Activated CD8-positive, alpha-beta memory T cell treated with anti-CD3 and anti-CD28 coated beads, Interleukin-2, amount 50 U/mL, for 4 hours (primary cell): Measurements from ENCODE around the gene RND1.
A peak's percentile ranks its signal among the peaks of the same experiment; 100 is the strongest.
"Not testable (repeated sequence)": the region's sequence is repeated elsewhere in the genome, so short reads cannot be mapped to it uniquely, and the experiment has no call there.

ENCODE experiments used
- DNase-seq: peaks from one replicate; pipeline ENCODE4 v3.0.0-alpha.2; 2020

RND1 gene

DNA sequence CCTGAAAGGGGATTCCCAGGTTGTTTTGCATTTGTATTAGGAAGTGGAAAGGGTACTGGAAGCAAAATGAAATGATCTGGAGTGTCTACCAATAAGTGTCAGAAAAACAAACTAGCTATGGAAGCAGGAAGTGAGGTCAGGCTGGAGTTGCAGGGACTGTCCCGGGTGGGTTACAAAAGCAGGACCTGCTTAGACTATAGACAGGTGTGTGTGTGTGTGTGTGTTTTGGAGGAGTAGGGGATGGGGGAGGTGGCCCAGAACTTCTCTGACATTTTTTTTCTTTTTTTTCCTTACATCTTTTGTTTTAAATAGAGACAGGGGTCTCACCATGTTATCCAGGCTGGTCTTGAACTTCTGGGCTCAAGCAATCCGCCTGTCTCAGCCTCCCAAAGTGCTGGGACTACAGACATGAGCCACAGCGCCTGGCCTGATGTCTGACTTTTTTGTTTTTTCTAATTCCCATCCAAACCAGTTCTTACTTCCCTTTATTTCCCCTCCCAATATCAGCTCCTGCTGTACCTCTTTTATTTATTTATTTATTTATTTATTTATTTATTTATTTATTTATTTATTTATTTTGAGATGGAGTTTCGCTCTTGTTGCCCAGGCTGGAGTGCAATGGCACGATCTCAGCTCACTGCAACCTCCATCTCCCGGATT is 512 bp upstream of the RND1 start:
- DNase-seq, result no peak

DNA sequence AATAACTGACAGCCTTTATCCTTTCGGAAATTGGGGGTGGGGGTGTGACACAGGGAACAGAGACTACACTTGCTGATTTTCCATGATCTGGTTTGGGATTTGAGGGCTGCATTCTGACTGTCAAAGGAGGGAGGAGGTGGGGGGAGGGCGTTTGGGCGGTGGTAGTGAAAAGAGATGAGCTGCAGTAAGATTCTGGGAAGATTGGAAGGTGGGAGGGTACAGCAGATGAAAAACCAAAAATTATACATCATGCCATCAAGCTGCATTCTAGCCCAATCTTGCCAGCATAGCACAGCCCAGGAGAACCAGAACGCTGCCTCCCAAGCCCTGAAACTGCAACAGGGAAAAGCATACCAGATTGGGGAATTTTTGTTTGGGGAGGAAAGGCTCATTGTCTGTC is 2.4 kb downstream of the RND1 start:
- DNase-seq, result no peak

DNA sequence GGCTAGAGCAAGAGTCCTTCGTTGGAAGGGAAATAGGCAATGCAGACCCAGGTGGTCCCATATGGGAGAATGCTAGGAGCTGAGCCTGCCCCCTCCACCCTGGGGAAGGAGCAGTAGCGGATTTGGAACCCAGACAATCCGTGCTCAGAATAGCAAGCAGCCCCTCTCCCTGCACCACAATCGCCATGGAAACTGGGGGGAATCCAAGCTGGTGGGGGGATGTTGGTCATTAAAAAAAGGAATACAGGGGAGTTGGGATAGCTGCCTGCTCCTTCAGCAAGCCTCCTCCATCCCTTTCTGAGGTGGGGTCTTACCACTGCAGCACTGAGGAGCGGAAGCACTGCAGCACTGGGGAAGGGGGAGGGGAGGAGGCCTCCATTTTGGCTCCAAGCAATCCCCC is 2.9 kb downstream of the RND1 start:
- no peak for DNase-seq

DNA sequence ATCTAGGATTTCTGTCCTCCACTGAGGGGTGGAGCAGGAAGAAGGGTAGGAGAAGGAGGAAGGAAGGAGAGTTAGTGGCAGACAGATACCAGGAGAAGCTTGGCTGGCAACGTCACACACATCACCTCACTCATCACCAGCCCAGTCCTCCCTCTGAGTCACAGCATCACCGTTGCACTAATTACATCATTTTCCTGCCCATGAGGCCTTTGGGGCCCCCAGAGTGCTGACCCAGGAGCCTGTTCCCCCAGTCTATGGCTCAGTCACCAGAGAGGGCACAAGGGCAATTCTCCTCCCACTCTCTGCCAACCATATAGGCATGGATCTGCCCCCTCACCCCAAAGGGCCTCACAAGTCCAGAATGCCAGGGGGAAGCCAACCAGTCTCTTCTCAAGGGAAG is 4.6 kb downstream of the RND1 start:
- no peak for DNase-seq

DNA sequence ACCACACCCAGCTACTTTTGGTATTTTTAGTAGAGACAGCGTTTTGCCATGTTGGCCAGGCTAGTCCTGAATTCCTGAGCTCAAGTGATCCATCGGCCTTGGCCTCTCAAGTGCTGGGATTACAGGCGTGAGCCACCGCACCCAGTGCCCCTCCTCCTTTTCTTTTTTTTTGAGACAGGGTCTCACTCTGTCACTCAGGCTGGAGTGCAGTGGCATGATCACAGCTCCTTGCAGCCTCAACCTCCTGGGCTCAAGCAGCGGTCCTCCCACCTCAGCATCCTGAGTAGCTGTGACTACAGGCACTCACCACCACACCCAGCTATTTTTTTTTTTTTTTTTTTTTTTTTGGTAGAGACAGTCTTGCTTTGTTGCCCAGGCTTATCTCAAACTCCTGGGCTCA is 5.4 kb downstream of the RND1 start:
- not testable (repeated sequence) for DNase-seq

DNA sequence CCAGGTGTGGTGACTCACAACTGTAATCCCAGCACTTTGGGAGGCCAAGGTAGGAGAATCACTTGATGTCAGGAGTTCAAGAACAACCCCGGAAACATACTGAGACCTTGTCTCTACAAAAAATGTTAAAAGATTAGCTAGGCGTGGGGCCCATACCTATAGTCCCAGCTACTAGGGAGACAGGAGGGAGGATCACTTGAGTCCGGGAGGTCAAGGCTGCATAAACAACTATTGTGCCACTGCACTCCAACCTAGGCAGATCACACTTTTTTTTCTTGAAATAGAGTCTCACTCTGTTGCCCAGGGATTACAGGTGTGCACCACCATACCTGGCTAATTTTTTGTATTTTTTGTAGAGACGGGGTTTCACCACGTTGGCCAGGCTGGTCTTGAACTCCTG is 6.1 kb downstream of the RND1 start:
- DNase-seq, result no peak

DNA sequence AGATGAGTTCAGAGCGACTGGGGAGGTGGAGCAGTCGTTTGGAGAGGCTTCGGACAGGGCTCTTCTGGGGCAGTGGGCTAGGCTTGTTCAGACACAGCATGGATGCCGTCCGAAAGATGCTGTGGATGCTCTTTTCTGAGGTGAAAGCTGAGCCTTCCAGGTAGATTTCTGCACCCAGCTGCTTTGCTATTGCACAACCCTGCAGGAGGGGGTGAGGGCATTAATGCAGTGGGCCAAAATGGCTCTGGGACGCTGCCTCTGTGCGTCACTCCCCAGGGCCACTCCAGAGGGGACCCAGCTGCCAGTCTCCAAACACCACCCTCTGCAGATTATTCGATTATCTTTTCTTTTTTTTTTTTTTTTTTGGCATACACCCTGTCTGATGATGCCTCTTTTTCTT is 7.6 kb downstream of the RND1 start:
- no peak for DNase-seq

DNA sequence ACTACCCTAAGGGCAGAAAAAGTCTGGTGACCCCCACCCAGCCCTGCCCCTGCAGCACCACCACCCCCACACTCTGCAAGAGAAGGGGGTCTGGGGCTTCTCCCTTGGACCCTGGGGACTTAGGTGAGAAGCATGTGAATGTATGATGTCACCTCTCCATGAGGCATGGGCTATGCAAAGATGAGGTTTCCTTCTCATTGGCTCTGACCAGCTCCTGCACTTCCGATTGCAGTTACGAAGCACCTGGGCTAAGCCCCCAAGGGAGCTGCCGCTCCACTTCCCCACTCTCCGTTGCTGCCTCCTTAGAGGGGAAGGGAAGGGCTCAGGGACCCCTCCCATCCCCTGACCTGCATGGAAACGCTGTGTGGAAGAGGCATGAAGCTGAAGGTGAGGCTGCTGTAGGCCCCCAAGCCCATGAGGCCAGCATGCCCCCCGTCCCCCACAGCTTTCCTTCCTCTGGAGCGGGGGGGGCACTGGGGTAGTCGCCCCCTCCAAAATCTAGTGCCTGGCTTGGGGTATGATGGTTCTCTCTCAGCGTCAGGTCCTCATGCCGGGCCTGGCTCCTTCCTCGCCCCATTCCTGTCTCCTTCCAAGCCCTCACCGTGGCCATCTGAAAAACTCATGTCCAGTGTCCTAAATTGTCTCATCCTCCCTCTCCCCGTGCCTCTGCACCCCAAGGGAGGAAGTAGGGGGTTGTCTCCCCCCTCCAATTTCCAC is 8.2 kb downstream of the RND1 start:
- no peak for DNase-seq

DNA sequence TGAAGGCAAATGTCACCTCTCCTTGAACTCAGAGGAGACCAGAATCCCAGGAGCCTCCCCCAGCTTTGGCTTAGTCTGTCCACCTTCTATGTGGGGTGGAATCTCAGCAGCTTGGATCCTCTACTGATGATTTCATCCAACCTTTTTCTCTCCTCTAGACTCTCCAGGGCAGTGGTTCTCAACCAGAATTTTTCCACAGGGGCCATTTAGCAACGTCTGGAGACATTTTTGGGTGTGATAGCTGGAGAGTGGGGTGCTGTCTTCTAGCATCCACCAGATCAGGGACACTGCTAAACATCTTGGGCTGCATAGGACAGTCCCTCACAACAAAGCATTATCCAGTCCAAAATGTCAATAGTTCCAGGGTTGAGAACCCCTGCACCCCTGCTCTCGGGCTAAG is 9.3 kb downstream of the RND1 start:
- DNase-seq, result no peak

DNA sequence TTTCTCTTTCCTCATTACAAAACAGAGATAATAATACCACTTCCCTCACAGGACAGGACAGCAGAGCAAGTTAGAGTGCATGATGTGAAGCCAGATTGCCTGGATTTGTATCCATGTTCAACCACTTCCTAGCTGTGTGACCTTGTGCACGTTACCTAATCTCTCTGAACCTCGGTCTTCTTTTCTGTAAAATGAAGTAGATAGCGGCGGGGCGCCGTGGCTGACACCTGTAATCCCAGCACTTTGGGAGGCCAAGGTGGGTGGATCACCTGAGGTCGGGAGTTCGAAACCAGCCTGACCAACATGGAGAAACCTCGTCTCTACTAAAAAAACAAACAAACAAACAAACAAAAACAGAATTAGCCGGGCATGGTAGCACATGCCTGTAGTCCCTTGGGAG is 10.7 kb downstream of the RND1 start:
- DNase-seq, result not testable (repeated sequence)

DNA sequence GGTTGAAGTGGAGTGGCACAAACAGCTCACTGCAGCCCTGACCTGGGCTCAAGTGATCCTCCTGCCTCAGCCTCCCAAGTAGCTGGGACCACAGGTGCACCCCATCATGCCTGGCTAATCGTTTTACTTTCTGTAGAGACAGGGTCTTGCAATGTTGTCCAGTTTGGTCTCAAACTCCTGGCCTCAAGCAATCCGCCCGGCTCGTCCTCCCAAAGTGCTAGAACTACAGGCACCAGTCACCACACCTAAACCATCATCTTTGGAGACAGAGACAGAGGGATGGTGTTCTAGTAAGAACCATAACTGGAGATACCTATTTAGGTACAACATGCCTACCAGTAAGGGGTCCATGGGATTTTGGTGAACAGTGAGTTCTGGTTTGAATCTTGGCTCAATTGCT is 11.2 kb downstream of the RND1 start:
- no peak for DNase-seq

DNA sequence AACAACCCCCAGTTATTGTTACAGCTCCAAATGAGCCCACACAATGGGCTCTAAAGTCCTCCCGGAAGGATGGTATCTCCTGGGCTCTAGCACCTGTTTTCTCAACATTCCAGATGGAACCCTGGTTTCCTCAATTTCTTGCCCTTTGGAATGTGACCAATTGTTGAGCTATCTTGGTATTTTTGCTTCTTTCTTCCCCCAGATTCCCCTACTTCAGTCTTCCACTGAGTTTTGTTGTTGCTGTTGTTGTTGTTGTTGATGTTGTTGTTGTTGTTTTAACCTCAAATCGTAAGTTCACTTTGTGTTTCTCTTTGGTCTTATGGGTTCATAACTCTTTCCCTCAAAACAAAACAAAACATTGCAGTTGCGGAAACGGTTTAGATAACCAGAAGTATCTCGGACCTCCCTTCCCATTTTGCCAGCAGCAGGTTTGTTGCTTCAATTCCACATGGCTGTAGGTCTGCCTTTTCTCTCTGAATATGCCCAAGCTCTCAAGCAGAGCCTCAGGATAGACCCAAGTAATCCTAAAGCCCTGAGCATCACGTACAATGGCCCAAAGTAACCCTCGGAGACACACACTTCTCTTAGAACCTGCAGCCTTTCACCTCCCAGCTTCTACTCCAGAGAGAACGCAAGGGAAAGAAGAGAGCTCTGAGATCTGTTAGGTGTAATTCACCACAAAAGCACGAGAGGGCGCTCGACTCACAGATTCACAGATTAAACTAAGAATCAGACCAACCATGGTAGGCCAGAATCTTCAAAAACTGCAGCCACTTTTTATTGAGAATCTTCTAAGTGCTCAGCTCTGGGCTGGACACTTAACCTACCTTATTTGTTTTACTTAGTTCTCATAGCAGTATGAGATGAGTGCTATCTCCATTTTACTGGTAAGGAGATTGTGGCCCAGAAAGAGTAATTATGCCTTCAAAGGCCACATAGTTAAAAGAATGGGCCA is 12.7 kb downstream of the RND1 start:
- DNase-seq, result peak; percentile 87

DNA sequence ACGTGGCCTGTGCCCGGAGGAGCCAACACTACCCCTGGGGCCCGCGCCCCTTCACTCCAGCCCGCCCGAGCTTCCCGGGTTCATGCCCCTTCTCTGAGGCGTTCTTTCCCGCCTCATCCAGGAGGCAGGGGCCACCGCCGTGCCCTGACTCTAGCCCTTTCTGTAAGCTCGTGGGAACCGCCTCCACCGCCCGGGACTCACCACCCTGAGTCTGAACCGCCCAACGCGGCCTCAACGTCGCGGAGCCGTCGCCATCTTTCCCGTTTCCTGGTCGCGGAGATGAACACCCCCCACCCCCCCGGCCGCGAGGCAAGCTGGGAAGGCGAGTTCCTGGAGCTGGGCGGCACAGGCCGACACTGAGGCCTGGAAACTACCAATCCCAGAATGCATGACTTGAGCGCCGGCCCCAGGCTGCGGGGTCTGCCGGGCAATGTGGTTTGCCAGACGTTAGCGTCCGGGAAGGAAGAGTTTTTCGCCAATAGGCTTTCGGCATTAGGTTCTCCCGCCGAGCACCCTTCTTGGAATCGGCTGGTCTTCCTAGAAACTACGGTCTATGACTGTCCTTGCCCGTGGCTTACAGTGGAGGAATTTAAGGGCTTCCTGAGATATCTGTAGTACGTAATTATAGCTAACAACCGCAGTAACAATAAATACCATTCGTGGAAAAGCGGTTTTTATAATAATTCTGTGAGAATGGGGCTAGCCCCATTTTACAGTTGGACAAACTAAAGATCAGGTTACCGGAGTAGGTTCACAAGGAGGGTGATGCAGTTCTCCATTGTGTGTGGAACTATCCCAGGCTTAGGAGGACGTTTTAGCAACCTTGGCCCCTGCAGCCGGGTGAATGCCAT is 13.6 kb downstream of the RND1 start, which contains the start of gene DDX23:
Gene DDX23 (minus strand): TSS at position 281 of the 851 bp plus-strand sequence. CDS start 6,381 bp downstream, outside the sequence.
- DNase-seq, result peak; percentile 89

DNA sequence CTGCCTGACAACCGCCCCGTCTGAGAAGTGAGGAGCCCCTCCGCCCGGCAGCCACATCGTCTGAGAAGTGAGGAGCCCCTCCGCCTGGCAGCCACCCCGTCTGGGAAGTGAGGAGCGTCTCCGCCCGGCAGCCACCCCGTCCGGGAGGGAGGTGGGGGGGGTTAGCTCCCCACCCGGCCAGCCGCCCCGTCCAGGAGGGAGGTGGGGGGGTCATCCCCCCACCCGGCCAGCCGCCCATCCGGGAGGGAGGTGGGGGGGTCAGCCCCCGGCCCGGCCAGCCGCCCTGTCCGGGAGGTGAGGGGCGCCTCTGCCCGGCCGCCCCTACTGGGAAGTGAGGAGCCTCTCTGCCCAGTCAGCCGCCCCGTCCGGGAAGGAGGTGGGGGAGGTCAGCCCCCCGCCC is 23.6 kb downstream of the RND1 start:
- not testable (repeated sequence) for DNase-seq

DNA sequence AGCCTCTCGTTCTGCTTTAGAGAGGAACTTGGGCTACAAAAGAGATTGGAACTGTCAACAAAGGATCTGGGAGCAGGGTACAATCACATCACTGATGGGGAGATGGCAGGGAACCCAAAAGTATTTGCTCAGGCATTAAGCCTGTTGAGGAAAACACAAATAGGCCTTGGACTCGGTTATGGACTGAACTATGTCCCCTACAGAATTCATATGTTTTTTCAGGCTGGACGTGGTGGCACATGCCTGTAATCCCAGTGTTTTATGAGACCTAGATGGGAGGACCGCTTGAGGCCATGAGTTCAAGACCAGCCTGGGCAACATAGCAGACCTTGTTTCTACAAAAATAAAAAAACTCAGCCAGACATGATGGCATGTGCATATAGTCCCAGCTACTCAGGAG is 27.6 kb downstream of the RND1 start:
- DNase-seq, result no peak

DNA sequence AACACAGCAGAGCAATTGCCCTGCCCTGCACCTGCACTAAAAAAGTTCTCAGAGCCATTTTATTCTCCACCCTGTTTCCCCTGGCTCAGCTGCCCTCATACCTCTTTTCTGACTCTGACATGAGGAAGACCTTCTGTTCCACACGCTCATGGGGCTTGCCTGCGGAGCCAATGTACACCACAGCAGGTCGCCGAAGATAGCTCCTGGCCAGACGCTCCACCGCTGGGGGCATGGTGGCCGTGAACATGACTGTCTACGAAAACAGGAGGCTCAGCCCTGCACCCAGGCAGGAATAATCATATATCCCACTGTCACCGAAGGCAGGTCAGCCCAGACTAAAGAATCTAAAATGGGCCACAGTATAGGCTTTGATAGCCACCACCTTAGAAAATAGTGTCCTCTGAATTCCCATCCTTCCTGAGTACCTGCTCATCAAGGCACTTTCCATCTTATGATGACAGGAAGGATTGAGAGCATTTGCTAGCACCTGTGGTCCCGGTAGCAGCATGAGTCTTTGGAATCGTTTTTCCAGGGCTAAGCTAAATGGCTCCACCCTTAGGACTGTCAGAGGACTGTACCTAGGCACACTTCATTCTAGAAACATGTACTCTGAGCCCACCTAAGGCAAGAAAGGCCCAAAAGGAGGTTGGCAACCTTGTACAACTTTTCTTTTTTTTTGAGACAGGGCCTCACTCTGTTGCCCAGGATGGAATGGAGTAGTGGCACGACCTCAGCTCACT is 33.2 kb downstream of the RND1 start:
- no peak for DNase-seq

DNA sequence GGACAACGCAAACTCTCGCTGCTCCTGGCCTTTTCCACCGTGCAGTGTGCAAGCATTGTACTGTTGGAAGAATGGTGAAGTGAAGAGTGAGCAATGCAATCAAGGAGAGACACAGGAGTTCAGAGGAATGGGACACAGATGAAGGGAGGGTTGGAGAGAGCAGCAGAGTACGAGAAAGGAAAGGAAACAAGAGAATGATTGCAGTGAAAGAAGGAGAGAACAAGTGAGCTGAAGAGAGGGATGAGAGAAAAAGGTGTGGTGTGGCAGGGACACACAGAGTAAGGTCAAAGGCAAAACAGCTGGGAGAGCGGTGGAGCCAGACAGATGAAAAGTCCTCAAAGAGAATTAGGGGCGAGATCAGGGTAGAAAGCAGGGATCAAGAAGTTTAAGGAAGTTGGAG is 34.4 kb downstream of the RND1 start:
- no peak for DNase-seq

DNA sequence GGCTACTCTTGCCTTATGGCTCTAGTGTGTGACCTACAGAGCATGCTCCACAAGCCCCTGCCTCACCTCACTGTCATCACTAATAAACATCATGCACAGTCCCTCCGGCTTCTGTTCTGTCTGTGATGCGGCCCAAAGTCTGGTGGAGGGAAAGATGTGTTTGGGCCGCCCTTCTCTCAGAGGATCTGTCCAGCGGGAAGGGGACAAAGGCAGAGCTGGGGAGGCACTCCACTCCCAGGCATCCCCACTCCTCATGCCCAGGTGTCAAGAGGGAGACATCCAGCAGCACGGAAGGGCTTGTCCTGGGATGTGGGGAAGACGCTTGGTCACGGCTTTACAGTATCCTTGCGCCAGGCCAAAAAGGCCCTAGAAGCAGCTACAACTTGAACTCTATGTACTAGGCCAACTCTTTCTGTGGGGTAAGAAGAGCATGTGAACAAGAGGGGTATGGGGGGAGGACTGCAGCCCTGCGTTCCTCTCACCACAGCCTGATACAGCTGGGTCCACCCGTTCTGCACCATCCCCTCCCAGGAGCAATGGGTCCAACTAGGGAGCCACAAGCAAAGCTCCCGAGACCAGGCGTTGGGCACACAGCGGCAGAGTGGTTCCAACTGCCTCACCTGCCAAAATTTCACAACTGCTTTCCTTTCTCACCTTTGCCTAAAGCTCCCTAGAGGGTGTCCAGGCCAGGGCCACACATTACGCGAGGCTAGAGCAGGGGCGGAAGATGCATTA is 36.7 kb downstream of the RND1 start:
- DNase-seq, result no peak

DNA sequence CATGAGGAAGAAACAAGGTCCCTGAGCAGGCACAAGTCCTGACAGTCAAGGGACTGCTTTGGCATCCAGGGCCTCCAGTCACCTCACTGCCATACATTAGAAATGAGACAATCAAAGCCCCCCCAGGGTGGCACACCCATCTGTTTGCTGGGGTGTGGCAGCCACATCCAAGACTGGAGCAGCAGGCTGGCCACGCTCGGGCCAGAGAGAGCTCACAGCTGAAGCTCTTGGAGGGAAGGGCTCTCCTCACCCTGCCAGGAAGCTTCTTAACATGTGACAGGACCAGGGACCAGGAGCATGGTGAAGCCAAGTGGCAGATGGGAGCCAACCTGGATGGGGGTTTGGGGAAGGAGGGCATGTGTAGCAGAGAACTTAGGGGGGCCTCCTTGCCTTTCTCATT is 37.4 kb downstream of the RND1 start:
- no peak for DNase-seq

DNA sequence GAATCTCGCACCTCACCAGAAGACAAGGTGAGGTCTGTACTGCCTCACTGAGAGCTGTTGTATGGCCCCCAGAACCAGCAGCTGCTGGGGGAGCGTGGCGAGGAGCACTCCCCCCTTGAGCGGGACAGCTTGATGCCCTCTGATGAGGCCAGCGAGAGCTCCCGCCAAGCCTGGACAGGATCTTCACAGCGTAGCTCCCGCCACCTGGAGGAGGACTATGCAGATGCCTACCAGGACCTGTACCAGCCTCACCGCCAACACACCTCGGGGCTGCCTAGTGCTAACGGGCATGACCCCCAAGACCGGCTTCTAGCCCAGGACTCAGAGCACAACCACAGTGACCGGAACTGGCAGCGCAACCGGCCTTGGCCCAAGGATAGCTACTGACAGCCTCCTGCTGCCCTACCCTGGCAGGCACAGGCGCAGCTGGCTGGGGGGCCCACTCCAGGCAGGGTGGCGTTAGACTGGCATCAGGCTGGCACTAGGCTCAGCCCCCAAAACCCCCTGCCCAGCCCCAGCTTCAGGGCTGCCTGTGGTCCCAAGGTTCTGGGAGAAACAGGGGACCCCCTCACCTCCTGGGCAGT is 38.1 kb downstream of the RND1 start:
- no peak for DNase-seq

DNA sequence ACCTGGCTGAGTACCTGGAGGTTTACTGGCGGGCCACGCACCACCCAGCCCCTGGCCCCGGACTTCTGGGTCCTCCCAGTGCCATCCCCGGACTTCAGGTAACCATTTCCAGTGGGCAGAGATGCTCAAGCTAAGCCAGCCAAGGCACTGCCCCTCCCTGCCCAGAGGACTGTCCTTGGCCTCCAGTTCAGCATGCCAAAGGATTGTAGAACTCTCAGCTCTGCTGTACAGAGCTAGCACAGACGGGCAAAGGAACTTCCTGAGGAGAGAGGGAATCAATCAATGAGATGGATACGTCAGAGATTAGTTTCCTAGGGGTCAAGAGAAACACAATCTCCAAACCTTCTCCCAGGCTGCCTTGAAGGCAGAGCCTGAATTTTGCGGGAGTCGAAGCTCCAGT is 38.6 kb downstream of the RND1 start:
- no peak for DNase-seq
